ENCODE results near the gene RICTOR.
"Not testable (repeated sequence)": the region's sequence is repeated elsewhere in the genome, so short reads cannot be mapped to it uniquely, and the experiment has no call there.

RICTOR gene

DNA sequence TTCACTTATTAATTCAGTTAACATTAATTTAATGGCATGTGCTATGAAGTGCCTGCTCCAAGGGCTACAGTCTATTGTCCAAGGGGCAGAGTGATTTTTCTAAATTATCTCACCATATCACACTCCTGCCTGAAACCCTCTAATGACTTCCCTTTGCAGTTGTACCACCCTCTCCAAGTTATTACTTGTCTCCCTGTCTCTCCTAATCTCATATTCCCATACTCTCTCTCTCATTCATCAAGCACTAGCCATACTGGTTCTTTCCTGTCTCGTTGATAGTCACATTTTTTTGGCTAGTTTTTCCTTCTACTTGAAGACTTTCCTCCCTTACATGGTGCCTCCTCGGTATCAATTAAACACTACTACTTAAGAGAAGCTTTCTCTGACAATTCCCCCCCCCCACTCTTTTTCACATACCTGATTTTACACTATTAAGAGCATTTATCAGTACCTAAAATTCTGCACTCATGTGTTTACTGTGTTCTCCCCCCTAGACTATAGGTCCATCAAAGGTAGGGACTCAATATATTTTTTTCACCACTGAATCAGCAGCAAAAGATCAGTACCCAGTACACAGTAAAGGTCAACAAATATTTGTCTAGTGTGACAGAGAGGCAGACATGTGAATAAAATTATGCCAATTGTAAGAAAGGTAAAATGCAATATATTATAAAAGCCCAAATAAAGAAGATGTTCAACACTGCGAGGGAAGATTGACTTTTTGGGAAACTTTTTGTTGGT is 19.0 kb downstream of the RICTOR start:
- DNase-seq (ENCODE audit: low read depth): no peak

GRCh38 chr5:39053189-39053588 is 21.0 kb downstream of the RICTOR start:
- DNase-seq (ENCODE audit: low read depth): no peak

DNA sequence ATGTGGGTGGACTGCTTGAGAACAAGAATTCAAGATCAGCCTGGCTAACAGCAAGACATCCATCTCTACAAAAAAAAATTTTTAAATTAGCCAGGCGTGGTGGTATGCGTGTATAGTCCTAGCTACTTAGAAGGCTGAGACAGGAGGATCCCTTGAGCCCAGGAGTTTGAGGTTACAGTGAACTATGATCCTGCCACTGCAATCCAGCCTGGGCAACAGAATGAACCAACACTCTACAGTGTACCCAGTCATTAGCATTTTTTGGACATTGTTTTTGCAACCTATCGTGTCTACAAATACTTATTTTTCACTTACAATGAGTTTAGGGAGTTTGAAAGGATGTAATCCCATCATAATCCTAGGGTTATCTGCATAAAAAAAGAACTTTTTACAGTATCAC is 22.1 kb downstream of the RICTOR start:
- no peak for DNase-seq (ENCODE audit: low read depth)

- no peak for DNase-seq (ENCODE audit: low read depth)
Observed at GRCh38 chr5:39049315-39049714, 24.9 kb downstream of the RICTOR start.

DNA sequence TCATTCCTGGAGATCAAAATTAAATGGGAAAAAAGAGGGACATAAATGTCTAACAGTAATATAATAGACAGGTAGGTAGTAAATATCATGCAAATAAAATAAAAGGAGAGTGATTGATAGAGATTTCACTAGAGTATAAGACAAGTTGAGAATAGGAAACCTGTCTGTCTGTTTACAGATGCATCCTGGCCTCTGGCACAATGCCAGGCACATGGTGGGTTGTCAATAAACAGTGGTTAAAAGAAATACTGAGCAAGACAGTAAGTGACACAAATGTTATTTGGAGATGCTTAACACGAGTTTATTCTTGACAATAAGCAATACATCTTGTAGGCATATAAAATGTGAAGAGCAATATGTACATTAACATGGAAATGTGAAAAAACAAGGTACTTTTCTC is 33.3 kb downstream of the RICTOR start:
- DNase-seq (ENCODE audit: low read depth): no peak

DNA sequence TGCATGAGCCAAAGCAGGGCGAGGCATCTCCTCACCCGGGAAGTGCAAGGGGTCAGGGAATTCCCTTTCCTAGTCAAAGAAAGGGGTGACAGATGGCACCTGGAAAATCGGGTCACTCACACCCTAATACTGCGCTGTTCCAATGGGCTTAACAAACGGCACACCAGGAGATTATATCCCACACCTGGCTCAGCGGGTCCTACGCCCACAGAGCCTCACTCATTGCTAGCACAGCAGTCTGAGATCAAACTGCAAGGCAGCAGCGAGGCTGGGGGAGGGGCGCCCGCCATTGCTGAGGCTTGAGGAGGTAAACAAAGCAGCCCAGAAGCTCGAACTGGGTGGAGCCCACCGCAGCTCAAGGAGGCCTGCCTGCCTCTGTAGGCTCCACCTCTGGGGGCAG is 39.7 kb downstream of the RICTOR start:
- not testable (repeated sequence) for DNase-seq (ENCODE audit: low read depth)

GRCh38 chr5:39031041-39031440 is 43.2 kb downstream of the RICTOR start:
- no peak for DNase-seq (ENCODE audit: low read depth)

GRCh38 chr5:39025456-39025855 is 48.7 kb downstream of the RICTOR start:
- no peak for DNase-seq (ENCODE audit: low read depth)

- no peak for DNase-seq (ENCODE audit: low read depth)
Observed at GRCh38 chr5:39024884-39025283, 49.3 kb downstream of the RICTOR start.

DNA sequence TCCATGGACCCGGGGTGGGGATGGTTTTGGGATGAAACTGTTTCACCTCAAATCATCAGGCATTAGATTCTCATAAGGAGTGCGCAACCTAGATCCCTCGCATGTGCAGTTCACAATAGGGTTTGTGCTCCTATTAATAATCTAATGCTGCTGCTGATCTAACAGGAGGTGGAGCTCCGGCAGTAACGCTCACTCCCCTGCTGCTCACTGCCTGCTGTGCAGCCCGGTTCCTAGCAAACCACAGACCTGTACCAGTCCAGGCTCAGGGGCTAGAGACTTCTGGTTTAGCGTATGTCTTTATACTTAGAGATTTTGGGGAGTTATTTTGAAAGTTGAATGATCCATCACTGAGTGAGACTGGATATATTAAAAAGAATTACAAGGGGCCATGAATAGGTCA is 50.2 kb downstream of the RICTOR start:
- no peak for DNase-seq (ENCODE audit: low read depth)

DNA sequence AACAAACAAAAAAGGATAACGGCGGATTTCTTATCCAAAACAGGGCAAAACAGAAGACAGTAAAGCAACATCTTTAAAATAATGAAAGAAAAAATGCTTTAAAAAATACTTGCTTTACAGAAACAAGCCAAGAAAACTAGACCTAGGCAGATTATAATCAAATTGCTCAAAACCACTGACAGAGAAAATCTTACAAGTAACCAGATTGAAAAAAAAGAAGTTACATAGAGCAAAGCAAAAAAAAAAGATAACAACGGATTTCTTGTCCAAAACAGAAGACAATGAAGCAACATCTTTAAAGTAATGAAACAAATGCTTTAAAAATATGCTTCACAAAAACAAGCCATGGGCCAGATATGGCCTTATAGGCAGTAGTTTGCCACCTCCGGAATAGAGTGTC is 51.1 kb downstream of the RICTOR start:
- no peak for DNase-seq (ENCODE audit: low read depth)

- no peak for DNase-seq (ENCODE audit: low read depth)
Observed at GRCh38 chr5:39022151-39022550, 52.0 kb downstream of the RICTOR start.

- no peak for DNase-seq (ENCODE audit: low read depth)
Observed at GRCh38 chr5:39021413-39021812, 52.8 kb downstream of the RICTOR start.

GRCh38 chr5:39020458-39020857 is 53.7 kb downstream of the RICTOR start:
- no peak for DNase-seq (ENCODE audit: low read depth)

GRCh38 chr5:39019254-39019653 is 54.9 kb downstream of the RICTOR start:
- no peak for DNase-seq (ENCODE audit: low read depth)

GRCh38 chr5:39017504-39017903 is 56.7 kb downstream of the RICTOR start:
- no peak for DNase-seq (ENCODE audit: low read depth)

- DNase-seq (ENCODE audit: low read depth): no peak
Observed at GRCh38 chr5:39016587-39017275, 57.5 kb downstream of the RICTOR start.

DNA sequence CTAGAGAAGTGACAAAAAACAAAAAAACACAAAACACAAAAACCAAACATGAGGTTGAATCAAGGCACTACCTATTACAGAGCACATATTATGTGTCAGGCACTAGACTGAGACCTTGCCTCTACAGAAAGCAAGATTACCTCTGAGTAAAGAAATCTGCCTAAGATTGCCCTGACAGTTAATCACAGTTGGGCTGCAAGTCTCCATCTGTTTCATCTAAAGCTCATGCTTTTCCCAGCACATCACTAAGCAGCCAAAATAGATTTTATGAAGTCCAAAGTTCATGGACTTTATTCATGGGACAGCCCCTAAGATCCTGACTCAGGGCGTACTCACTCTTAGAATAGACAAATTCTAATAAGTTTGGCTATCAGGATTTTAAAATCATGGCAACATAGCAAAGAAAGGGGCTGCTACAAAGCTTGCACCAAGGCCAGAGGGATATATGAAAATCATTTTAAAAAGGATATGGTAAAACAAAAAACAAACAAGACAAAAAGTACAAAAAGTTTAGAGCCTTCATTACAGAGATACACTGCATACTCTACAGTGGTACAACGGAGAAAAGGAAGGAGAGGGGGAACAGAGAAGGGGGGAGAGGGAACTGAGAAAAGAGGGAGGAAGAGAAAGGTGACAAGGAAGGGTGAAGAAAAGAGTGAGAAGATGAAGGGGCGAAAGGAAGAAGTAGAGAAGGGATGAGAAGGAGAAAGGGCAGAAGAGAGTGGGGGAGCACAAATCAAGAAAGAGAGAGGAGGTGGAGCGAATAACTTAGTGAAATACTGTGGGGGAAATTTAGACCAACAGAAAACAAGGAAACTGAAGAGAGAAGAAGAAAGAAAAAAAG is 58.2 kb downstream of the RICTOR start:
- peak; percentile 80 for DNase-seq (ENCODE audit: low read depth)

GRCh38 chr5:39014561-39014960 is 59.6 kb downstream of the RICTOR start:
- DNase-seq (ENCODE audit: low read depth): peak; percentile 69

DNA sequence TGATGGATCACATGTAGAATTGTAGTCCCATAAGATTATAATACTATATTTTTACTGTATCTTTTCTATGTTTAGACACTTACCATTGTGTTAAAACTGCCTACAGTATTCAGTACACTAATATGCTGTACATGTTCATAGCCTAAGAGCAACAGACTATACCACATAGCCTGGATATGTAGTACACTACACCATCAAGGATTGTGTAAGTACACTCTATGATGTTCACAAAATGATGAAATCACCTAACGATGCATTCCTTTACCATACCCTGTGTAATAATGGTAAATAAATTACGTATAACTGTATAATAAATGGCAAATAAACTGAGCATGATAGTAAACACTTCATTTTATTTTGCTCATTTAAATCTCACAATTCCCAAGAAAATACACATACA is 60.3 kb downstream of the RICTOR start:
- DNase-seq (ENCODE audit: low read depth): no peak

DNA sequence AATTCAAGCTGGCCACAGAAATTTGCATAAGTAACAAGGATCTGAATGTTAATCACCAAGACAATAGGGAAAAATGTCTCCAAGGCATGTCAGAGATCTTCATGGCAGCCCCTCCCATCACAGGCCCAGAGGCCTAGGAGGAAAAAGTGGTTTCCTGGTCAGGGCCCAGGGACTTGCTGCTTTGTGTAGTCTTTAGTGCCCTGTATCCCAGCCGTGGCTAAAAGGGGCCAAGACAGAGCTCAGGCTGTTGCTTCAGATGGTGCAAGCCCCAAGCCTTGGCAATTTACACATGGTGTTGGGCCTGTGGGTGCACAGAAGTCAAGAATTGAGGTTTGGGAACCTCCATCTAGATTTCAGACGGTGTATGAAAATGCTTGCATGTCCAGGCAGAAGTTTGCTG is 63.2 kb downstream of the RICTOR start:
- not testable (repeated sequence) for DNase-seq (ENCODE audit: low read depth)

DNA sequence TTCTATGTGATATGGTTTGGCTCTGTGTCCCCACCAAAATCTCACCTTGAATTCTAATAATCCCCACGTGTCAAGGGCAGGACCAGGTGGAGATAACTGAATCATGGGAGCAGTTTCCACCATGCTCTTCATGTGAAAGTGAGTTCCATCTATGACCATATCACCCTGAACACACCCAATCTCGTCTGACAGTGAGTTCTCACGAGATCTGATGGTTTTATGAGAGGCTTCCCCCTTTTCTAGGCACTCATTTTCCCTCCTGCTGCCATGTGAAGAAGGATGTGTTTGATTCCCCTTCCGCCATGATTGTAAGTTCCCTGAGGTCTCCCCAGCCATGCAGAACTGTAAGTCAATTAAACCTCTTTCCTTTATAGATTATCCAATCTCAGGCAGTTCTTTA is 64.2 kb downstream of the RICTOR start:
- DNase-seq (ENCODE audit: low read depth): no peak

GRCh38 chr5:39009280-39009679 is 64.9 kb downstream of the RICTOR start:
- DNase-seq (ENCODE audit: low read depth): no peak

Measured in stromal cell of bone marrow (primary cell).